GM13976 (cell line): Measurements from ENCODE around the gene ERAS.

Experiments used
- DNase-seq: peaks from one replicate; pipeline ENCODE4 v3.0.0; 2012; ENCODE audit warnings: low spot score
- in situ Hi-C: fragments of 300-500 bp; cut with MboI; formaldehyde crosslinking; loops from one replicate; pipeline ENCODE4 v1.12.0; 2022; ENCODE audit warnings: low sequenced_read_pairs, mixed read lengths, inconsistent platforms; ENCODE audit not compliant: unreplicated experiment
- TF ChIP-seq, protein P1 (sequence below): IDR thresholded peaks from 2 replicates; pipeline ENCODE4 v1.5.1; 2012; ENCODE audit warnings: borderline replicate concordance, mild to moderate bottlenecking; ENCODE audit not compliant: insufficient read depth; ENCODE audit errors: extremely low read depth, missing control alignments, control extremely low read depth

The ERAS gene, protein sequence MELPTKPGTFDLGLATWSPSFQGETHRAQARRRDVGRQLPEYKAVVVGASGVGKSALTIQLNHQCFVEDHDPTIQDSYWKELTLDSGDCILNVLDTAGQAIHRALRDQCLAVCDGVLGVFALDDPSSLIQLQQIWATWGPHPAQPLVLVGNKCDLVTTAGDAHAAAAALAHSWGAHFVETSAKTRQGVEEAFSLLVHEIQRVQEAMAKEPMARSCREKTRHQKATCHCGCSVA

DNA sequence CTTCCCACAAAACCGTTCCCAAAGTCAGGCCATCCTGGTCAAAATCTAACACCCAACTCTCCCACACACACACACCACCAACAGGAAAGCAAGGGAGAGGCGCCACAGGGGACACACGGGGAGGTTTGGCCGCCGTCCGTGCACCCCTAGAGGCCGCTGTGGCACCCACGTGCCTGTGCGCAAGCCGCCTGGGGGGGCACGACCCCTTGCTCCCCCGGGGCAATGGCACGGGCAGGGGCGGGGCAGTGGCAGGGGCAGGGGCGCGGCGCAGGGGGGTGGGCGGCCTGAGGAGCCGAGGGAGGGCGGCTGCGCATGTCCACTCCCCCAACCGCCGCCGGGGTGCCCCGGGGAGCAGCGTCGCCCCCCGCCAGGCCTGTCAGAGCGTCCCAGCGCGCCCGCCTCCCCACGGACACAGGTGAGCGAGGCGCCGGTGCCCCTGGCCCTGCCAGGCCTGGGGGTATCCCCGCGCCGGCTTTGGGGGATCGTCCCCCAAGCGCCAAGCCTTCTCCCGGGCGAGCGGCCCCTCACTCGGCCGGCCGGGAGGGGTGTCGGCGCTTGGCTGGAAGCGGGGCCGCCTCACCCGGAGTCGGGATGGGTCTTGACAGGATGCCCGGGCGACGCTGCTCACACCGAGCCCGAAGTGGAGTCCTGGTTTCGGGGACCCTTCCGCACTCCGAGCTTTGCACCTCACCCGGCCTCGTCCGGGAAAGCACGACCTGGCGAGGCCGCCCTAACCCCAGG is at the start of gene ERAS:
TSS of gene ERAS (plus strand) at position 379 of the 741 bp plus-strand sequence. CDS start 2,611 bp downstream, outside the sequence.
- in situ Hi-C loops = no loop called here
- TF ChIP-seq, protein P1, sequence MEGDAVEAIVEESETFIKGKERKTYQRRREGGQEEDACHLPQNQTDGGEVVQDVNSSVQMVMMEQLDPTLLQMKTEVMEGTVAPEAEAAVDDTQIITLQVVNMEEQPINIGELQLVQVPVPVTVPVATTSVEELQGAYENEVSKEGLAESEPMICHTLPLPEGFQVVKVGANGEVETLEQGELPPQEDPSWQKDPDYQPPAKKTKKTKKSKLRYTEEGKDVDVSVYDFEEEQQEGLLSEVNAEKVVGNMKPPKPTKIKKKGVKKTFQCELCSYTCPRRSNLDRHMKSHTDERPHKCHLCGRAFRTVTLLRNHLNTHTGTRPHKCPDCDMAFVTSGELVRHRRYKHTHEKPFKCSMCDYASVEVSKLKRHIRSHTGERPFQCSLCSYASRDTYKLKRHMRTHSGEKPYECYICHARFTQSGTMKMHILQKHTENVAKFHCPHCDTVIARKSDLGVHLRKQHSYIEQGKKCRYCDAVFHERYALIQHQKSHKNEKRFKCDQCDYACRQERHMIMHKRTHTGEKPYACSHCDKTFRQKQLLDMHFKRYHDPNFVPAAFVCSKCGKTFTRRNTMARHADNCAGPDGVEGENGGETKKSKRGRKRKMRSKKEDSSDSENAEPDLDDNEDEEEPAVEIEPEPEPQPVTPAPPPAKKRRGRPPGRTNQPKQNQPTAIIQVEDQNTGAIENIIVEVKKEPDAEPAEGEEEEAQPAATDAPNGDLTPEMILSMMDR = no peak
- no peak for DNase-seq

DNA sequence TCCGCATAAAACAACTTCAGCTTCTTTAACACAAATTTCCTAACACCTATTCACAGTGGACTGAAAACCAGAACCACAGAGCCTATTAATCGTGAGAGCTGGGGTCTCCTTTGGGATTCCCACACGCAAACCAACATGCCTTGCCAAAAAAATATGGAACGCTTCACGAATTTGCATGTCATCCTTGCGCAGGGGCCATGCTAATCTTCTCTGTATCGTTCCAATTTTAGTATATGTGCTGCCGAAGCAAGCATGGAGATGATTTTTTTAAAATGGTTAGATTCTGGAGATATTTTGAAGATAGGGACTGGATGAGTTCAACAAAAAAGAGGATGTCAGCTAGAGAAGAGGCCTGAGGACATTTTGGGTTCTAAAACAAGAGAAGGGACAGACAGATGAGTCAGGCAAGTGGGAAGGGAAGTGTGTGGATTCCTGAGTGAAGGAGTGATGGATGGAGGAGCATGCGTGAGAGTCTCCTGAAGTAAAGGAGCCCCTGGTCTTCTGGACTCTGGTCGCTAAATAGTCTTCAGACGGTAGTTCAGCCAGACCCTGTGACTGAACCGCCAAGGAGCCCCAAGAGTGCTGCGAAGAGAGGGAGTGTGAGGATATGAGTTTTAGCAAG is 49.4 kb upstream of the ERAS start:
- no peak for DNase-seq
- in situ Hi-C loops = no loop called here
- TF ChIP-seq, protein P1 = no peak

DNA sequence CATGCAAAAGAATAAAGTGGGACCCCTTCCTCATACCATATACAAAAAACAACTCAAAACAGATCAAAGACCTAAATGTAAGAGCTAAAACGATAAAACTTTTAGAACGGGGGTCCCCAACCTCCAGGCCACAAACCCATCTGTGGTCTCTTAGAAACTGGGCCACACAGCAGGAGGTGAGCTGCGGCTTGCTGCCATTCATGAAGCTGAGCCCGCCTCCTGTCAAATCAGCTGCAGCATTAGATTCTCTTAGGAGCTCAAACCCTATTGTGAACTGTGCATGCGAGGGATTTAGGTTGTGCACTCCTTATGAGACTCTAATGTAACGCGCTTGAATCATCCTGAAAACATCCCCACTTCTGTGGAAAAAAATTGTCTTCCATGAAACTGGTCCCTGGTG is 46.9 kb upstream of the ERAS start:
- in situ Hi-C loops = no loop called here
- no peak for DNase-seq
- TF ChIP-seq, protein P1 = no peak

- no peak for DNase-seq
- TF ChIP-seq, protein P1 = no peak
- in situ Hi-C loops = no loop called here
Measured at GRCh38 chrX:48781705-48782104, 44.6 kb upstream of the ERAS start.

DNA sequence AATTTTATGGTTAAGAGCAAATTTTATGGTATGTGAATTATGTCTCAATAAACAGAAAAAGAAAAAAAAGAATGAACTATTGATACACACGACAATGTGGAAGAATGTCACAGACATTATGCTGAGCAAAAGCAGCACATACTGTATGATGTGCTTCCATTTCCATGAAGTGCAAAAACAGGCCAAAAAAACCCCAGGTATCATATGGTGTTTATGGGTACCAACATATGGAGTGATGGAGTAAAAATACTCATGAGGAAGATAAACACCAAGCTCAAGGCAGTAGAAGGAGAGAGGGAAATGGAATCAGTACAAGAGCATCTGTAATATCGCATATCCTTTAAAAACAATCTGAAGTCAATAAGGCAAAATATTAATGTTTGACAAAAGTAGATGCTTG is 44.1 kb upstream of the ERAS start:
- DNase-seq = no peak
- TF ChIP-seq, protein P1 = no peak
- in situ Hi-C loops = no loop called here

DNA sequence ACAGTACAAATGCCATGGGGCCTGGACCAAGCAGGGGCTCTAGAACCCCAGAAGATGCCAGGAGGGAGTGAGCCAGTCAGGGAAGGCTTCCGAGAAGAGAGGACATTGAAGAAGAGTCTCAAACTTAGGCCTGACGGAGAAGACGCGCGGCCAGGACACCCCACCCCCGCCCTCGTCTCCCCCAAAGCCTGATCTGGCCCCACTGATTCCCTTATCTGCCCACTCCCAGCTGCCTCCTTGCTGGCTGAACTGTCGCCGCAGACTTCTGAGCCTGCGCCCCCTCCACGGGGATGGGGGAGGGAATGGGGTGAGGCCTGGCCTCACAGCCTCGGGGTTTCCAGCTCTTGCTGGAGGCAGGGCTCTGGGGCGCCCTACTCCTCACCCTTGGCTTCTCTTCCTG is 43.5 kb upstream of the ERAS start:
- TF ChIP-seq, protein P1 = no peak
- no peak for DNase-seq
- in situ Hi-C loops = no loop called here
